ENCODE measurements around the gene GIMAP2. TPM values are rescaled to one million over a fixed set of nuclear protein-coding genes. Genes with fewer than 3 reads are reported as not detected.
"Not testable (repeated sequence)": the region's sequence is repeated elsewhere in the genome, so short reads cannot be mapped to it uniquely, and the experiment has no call there.

Gene GIMAP2
- total RNA-seq, 1 experiment from 2014 or later = not detected

DNA sequence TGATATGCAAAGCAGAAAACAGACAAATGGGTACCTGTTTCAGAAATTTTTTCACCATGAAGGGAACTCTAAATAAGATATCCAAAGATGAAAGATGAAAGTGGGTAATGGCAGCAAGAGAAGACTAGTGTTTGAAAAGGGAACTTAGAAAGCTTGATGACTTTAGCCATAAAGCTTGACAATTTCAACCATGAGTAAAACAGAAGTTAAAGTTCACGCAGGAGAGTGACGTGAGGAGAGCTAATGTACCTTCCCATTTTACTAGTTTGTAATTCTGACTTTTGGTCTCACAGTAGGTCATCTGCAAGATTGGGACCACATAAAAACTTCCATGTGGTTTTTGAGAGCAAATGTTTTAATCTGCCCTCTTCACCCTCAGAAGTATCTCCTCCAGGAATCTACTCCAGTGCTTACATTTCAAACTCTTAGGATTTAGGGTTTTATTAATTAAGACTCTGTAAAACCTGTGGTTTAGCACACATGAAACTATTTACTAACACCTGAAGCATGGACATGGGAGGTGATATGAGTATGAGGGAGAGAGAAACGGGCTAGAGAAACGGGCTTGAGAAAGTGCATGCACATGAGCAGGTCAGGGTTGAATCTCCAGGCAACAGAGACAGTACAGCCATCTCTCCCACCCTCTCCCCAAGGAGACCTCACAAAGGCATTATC, 24.4 kb upstream of the GIMAP2 start (continued):
- TF ChIP-seq ZBTB33 (IDR thresholded peaks at IDR 0.05; ENCODE audit: extremely low read depth, insufficient replicate concordance, low read length) (no peak), TCF7L2 (IDR thresholded peaks at IDR 0.05; ENCODE audit: borderline replicate concordance, extremely low read depth, insufficient read depth, insufficient read length) (no peak), JUND (IDR thresholded peaks at IDR 0.05) (no peak), YY1 (IDR thresholded peaks at IDR 0.05; ENCODE audit: extremely low read depth, insufficient replicate concordance, low read depth, low read length) (no peak), CBX3 (IDR thresholded peaks at IDR 0.05; ENCODE audit: low read depth) (no peak), FOSL1 (IDR thresholded peaks at IDR 0.05; ENCODE audit: low read depth) (no peak)

- CTCF ChIA-PET; intact Hi-C loops (cut with micrococcal nuclease); H3K36me3 ChIP-seq (ENCODE audit: control insufficient read depth in 1 of 2, insufficient read depth in 2 of 2, low read length in 2 of 2); RAD21 ChIA-PET (ENCODE audit: low non-redundant PET in 1 of 2, low total read pairs in 2 of 2, uncharacterized antibody in 2 of 2, unreplicated experiment in 2 of 2); H3K4me2 ChIP-seq (ENCODE audit: low read length); H2AFZ ChIP-seq (ENCODE audit: low read depth, low read length, poor library complexity, severe bottlenecking); H3K9me2 ChIP-seq (ENCODE audit: insufficient read depth); H3K9me3 ChIP-seq (ENCODE audit: control insufficient read depth in 1 of 2, insufficient read depth in 1 of 2, low read depth in 1 of 2, low read length in 2 of 2); H4K20me1 ChIP-seq (ENCODE audit: insufficient read depth); H3K79me2 ChIP-seq (ENCODE audit: insufficient read depth, low read length); DNase-seq (ENCODE audit: low read depth, low spot score); H3K4me1 ChIP-seq (ENCODE audit: control insufficient read depth in 1 of 2, insufficient read depth in 2 of 2, low read length in 2 of 2); BruUV-seq (replicated peaks); H3K9ac ChIP-seq (ENCODE audit: low read length); POLR2A ChIA-PET; H3K27me3 ChIP-seq (ENCODE audit: insufficient read depth, low read length); H3K27ac ChIP-seq (ENCODE audit: low read depth, low read length); H3K4me3 ChIP-seq (replicated peaks in 1 of 2; ENCODE audit: low read depth in 1 of 2, low read length in 2 of 2); ATAC-seq: not testable (repeated sequence)
These were observed 22.7 kb upstream of the GIMAP2 start for GRCh38 chr7:150662821-150663220.
